ENCODE measurements around the gene OPCML. TPM values are rescaled to one million over a fixed set of nuclear protein-coding genes. Genes with fewer than 3 reads are reported as not detected.

The OPCML gene
- total and polyA plus RNA-seq, 2 donors from 2014 or later = 0.77 to 1.1 TPM

- FAIRE-seq (no peak), DNase-seq (peak in 4 of 5 donors; percentile 83 to 88 (median 85))
- Histone ChIP-seq H3K4me1 (ENCODE audit: control insufficient read depth in 2 of 3, insufficient read depth in 2 of 3, low read depth in 1 of 3, low read length in 3 of 3) (peaks cover 0 to 5% (median 0%) of the 10 kb centered on the region in 3 donors), H3K27me3 (ENCODE audit: control insufficient read depth, insufficient read depth, low read length) (no peaks in the 10 kb centered on the region), H3K36me3 (ENCODE audit: control insufficient read depth in 2 of 3, insufficient read depth in 3 of 3, low read length in 3 of 3) (no peaks in the 10 kb centered on the region), H3K4me3 (ENCODE audit: low read length in 3 of 3) (no peak overlapping the region), H3K9me3 (ENCODE audit: control insufficient read depth in 2 of 3, insufficient read depth in 1 of 3, low read length in 3 of 3) (no peaks in the 10 kb centered on the region), H3K9ac (ENCODE audit: low read length in 3 of 3) (no peak overlapping the region), H3K27ac (ENCODE audit: low read depth in 2 of 2, low read length in 2 of 2) (no peak overlapping the region)
- TF ChIP-seq CTCF (IDR thresholded peaks at IDR 0.05; ENCODE audit: borderline replicate concordance, extremely low read depth, insufficient read depth) = peak; percentile 81
- intact Hi-C loops (cut with DNase I) = no loop called here
Measured at GRCh38 chr11:133134314-133135173, 397.8 kb downstream of the OPCML start.

- DNase-seq = no peak
- Histone ChIP-seq H3K36me3 (ENCODE audit: control insufficient read depth in 2 of 3, insufficient read depth in 3 of 3, low read length in 3 of 3) (no peaks in the 10 kb centered on the region), H3K27ac (ENCODE audit: low read depth in 2 of 2, low read length in 2 of 2) (no peak overlapping the region), H3K4me1 (ENCODE audit: control insufficient read depth in 2 of 3, insufficient read depth in 2 of 3, low read depth in 1 of 3, low read length in 3 of 3) (peaks cover 0 to 5% (median 0%) of the 10 kb centered on the region in 3 donors), H3K27me3 (ENCODE audit: control insufficient read depth, insufficient read depth, low read length) (no peaks in the 10 kb centered on the region), H3K9ac (ENCODE audit: low read length in 3 of 3) (no peak overlapping the region), H3K9me3 (ENCODE audit: control insufficient read depth in 2 of 3, insufficient read depth in 1 of 3, low read length in 3 of 3) (no peaks in the 10 kb centered on the region), H3K4me3 (ENCODE audit: low read length in 3 of 3) (no peak overlapping the region)
- TF ChIP-seq CTCF (IDR thresholded peaks at IDR 0.05; ENCODE audit: borderline replicate concordance, extremely low read depth, insufficient read depth) = no peak
- intact Hi-C loops (cut with DNase I) = no loop called here
- no peak for FAIRE-seq
Measured at GRCh38 chr11:133133606-133134005, 398.7 kb downstream of the OPCML start.

GRCh38 chr11:133133050-133133449 is 399.3 kb downstream of the OPCML start:
- H3K9me3 ChIP-seq (ENCODE audit: control insufficient read depth in 2 of 3, insufficient read depth in 1 of 3, low read length in 3 of 3) = no peaks in the 10 kb centered on the region
- peaks cover 0 to 5% (median 0%) of the 10 kb centered on the region in 3 donors for H3K4me1 ChIP-seq (ENCODE audit: control insufficient read depth in 2 of 3, insufficient read depth in 2 of 3, low read depth in 1 of 3, low read length in 3 of 3)
- FAIRE-seq (no peak), DNase-seq (no peak)
- no peak for TF ChIP-seq CTCF (IDR thresholded peaks at IDR 0.05; ENCODE audit: borderline replicate concordance, extremely low read depth, insufficient read depth)
- no peaks in the 10 kb centered on the region for H3K36me3 ChIP-seq (ENCODE audit: control insufficient read depth in 2 of 3, insufficient read depth in 3 of 3, low read length in 3 of 3)
- H3K9ac ChIP-seq (ENCODE audit: low read length in 3 of 3) = no peak overlapping the region
- H3K27me3 ChIP-seq (ENCODE audit: control insufficient read depth, insufficient read depth, low read length) = no peaks in the 10 kb centered on the region
- intact Hi-C loops (cut with DNase I) = no loop called here
- H3K27ac ChIP-seq (ENCODE audit: low read depth in 2 of 2, low read length in 2 of 2) = no peak overlapping the region
- no peak overlapping the region for H3K4me3 ChIP-seq (ENCODE audit: low read length in 3 of 3)

Data from kidney (tissue), 14 donors.